Activated T-helper 9 cell treated with anti-CD3 and anti-CD28 coated beads, Interleukin-2, amount 50 U/mL, for 16 hours (primary cell): Measurements from ENCODE around the gene INTU.
"Not testable (repeated sequence)": the region's sequence is repeated elsewhere in the genome, so short reads cannot be mapped to it uniquely, and the experiment has no call there.

Experiments used
- DNase-seq: peaks from one replicate; pipeline ENCODE4 v3.0.0-alpha.2; 2020; ENCODE audit warnings: low read depth

INTU gene

GRCh38 chr4:127643791-127644190 is 11.0 kb downstream of the INTU start:
- no peak for DNase-seq

GRCh38 chr4:127648061-127648460 is 15.3 kb downstream of the INTU start:
- no peak for DNase-seq

GRCh38 chr4:127655590-127655989 is 22.8 kb downstream of the INTU start:
- not testable (repeated sequence) for DNase-seq

GRCh38 chr4:127656047-127656680 is 23.4 kb downstream of the INTU start:
- DNase-seq, result no peak

GRCh38 chr4:127660284-127660885 is 27.6 kb downstream of the INTU start:
- DNase-seq, result no peak

GRCh38 chr4:127667116-127667515 is 34.4 kb downstream of the INTU start:
- DNase-seq, result no peak

GRCh38 chr4:127667772-127668171 is 35.0 kb downstream of the INTU start:
- no peak for DNase-seq

- DNase-seq, result no peak
Measured at GRCh38 chr4:127668770-127669169, 36.0 kb downstream of the INTU start.

- no peak for DNase-seq
Measured at GRCh38 chr4:127669691-127670090, 36.9 kb downstream of the INTU start.

- DNase-seq, result no peak
Measured at GRCh38 chr4:127672111-127672510, 39.4 kb downstream of the INTU start.

- DNase-seq, result no peak
Measured at GRCh38 chr4:127685292-127685691, 52.5 kb downstream of the INTU start.

- DNase-seq, result no peak
Measured at GRCh38 chr4:127686658-127687057, 53.9 kb downstream of the INTU start.

GRCh38 chr4:127687580-127687979 is 54.8 kb downstream of the INTU start:
- no peak for DNase-seq

GRCh38 chr4:127698789-127699200 is 66.0 kb downstream of the INTU start:
- DNase-seq, result no peak

- no peak for DNase-seq
Measured at GRCh38 chr4:127708985-127709384, 76.2 kb downstream of the INTU start.

GRCh38 chr4:127709456-127709855 is 76.7 kb downstream of the INTU start:
- no peak for DNase-seq

GRCh38 chr4:127730142-127730913 is 97.6 kb downstream of the INTU start, which contains the start of gene SLC25A31:
SLC25A31 (plus strand) TSS chr4:127730400; CDS start chr4:127730546, 146 bp downstream.
- no peak for DNase-seq

- DNase-seq, result no peak
Measured at GRCh38 chr4:127731406-127731805, 98.6 kb downstream of the INTU start.

GRCh38 chr4:127732623-127733328 is 100.0 kb downstream of the INTU start:
- DNase-seq, result no peak

GRCh38 chr4:127734976-127735375 is 102.2 kb downstream of the INTU start:
- no peak for DNase-seq

GRCh38 chr4:127737295-127737694 is 104.5 kb downstream of the INTU start:
- no peak for DNase-seq

GRCh38 chr4:127741247-127741646 is 108.5 kb downstream of the INTU start:
- no peak for DNase-seq

GRCh38 chr4:127747883-127748282 is 115.1 kb downstream of the INTU start:
- no peak for DNase-seq
